Prostate gland (tissue), 2 donors: ENCODE results near the gene PRDM16. TPM values are rescaled to one million over a fixed set of nuclear protein-coding genes. Genes with fewer than 3 reads are reported as not detected.

ENCODE experiments used
- DNase-seq: peaks from one replicate; pipeline ENCODE4 v3.0.0-alpha.2; 2019; ENCODE audit warnings: low spot score
- H3K27ac ChIP-seq, 2 donors: fragments of 200-600 bp; sonication (generic); 2 replicates each; pipeline ENCODE4 v1.5.1; 2017 to 2019
- H3K27me3 ChIP-seq: fragments of 200-600 bp; sonication (generic); replicated peaks from 2 replicates; pipeline ENCODE4 v1.5.1; 2019; ENCODE audit not compliant: insufficient read depth
- H3K36me3 ChIP-seq, 2 donors: fragments of 200-600 bp; sonication (generic); 1 replicate in 1 of 2; 2 replicates in 1 of 2; pipeline versions ENCODE4 v1.5.1 to v1.8.1; 2017 to 2019
- H3K4me1 ChIP-seq: fragments of 200-600 bp; sonication (generic); replicated peaks from 2 replicates; pipeline ENCODE4 v1.5.1; 2019
- H3K4me3 ChIP-seq, 2 donors: fragments of 200-600 bp; sonication (generic); 2 replicates each; pipeline ENCODE4 v1.5.1; 2017 to 2019
- H3K9me3 ChIP-seq: fragments of 200-600 bp; sonication (generic); 2 replicates; pipeline ENCODE4 v1.5.1; 2017
- POLR2A ChIP-seq: fragments of 450-650 bp; IDR thresholded peaks from one replicate; pipeline ENCODE4 v1.6.1; 2016; ENCODE audit warnings: antibody characterized with exemption, mild to moderate bottlenecking
- POLR2AphosphoS5 ChIP-seq: sonication (generic); formaldehyde crosslinking; IDR thresholded peaks from one replicate; pipeline ENCODE4 v1.6.1; 2017; ENCODE audit warnings: antibody characterized with exemption
- WGBS: methylation state at CpG from one replicate; pipeline ENCODE4 v1.1.5; 2018; 5-methylcytosine and 5-hydroxymethylcytosine counted together
- intact Hi-C: fragments of 100-400 bp; cut with DNase I; formaldehyde crosslinking; loops from one replicate; pipeline ENCODE4 v1.14.2; 2022
- total RNA-seq, 2 donors: library from RNA; depleted of rRNA; stranded (reverse); fragments of >200 nt; gene quantifications; one replicate each; pipeline ENCODE4 v1.1.0, GENCODE V29; 2016
- TF ChIP-seq, protein P1 (sequence below), 4 experiments: fragments of 200-600 bp in 2 of 4; fragments of 450-650 bp in 2 of 4; sonication (generic) in 2 of 4; IDR thresholded peaks; 1 replicate in 3 of 4; 2 replicates in 1 of 4; pipeline ENCODE4 v1.5.1; 2016 to 2019; ENCODE audit warnings: antibody characterized with exemption in 4 of 4, mild to moderate bottlenecking in 2 of 4, moderate library complexity in 2 of 4

The PRDM16 gene
- total RNA-seq, 2 donors from 2014 or later: 0.23 to 6.5 TPM

DNA sequence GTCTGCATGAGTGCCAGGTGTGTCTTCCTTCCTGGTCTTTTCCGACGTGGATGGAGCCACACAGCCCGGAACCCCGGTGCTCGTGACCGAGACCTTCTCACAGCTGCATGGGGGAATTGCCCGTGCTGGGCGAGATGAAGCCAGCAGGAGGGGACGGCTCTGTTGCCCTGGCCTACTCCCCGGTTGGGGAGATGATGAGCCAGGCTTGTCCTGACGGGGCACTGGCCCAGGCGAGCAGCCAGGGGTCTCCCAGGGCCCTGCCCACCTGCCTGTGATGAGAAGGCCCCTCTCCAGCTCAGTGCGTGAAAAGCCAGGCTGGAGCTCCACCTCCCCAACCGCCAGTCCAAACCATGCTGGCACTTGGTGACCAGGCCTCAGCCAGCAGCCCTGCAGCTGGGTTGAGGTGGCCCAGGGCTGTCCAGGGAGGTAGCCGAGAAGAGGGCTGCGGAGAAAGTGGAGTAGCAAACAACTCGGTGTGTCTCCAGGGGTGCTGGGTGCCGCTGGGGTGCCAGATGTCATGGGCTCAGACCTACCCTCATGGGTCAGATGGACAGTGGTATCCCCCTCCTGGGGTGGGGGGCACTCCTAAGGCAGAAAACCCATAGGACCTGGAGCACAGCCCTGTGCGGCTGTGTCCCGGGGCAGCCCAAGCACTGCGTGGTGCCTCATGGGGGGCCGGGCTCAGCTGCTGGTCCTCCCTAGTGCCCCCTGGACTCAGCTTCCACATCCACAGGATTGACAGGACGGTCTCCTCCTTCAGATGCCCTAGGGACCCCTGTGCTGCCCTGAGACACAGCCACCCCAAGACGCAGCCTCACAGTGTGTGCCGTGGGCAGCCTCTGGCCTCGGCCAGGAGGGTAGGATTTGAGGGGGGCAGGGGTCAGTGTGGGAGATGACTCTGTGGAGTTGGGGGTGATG, 26.1 kb downstream of the PRDM16 start:
- no peak overlapping the region for H3K27ac ChIP-seq
- no peaks in the 10 kb centered on the region for H3K9me3 ChIP-seq
- intact Hi-C loops: no loop called here
- no peak overlapping the region for H3K4me3 ChIP-seq
- H3K4me1 ChIP-seq: no peaks in the 10 kb centered on the region
- 89% methylated on average over 14 of the region's 26 CpGs for whole genome bisulfite sequencing
- no peaks in the 10 kb centered on the region for H3K36me3 ChIP-seq
- TF ChIP-seq POLR2AphosphoS5 (no peak), POLR2A (no peak)
- TF ChIP-seq, protein P1, sequence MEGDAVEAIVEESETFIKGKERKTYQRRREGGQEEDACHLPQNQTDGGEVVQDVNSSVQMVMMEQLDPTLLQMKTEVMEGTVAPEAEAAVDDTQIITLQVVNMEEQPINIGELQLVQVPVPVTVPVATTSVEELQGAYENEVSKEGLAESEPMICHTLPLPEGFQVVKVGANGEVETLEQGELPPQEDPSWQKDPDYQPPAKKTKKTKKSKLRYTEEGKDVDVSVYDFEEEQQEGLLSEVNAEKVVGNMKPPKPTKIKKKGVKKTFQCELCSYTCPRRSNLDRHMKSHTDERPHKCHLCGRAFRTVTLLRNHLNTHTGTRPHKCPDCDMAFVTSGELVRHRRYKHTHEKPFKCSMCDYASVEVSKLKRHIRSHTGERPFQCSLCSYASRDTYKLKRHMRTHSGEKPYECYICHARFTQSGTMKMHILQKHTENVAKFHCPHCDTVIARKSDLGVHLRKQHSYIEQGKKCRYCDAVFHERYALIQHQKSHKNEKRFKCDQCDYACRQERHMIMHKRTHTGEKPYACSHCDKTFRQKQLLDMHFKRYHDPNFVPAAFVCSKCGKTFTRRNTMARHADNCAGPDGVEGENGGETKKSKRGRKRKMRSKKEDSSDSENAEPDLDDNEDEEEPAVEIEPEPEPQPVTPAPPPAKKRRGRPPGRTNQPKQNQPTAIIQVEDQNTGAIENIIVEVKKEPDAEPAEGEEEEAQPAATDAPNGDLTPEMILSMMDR (IDR thresholded peaks at IDR 0.05): no peak
- no peak for DNase-seq
- peaks cover 6% of the 10 kb centered on the region for H3K27me3 ChIP-seq

DNA sequence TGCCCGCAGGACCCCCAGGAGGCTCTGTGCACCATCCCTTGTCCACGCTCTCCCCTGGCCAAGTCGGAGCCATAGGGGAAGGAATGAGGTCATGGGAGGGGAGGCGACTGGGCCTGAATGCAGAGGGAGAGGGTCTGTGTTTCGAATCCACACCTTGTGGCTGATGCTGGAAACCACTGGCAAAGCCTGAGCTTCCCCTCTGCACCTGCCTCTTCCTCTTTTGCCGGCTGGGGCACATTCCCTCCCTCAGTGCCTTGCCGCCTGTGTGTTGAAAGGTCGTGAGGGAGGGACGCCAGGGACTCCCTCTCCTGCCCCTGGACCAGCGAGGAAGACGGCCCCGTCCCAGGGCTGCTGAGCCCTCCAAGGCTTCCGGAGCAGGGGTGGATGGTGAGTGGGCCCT, 27.3 kb downstream of the PRDM16 start:
- intact Hi-C loops: no loop called here
- H3K27me3 ChIP-seq: peaks cover 6% of the 10 kb centered on the region
- WGBS: 77% methylated on average over 13 of the region's 13 CpGs
- no peak overlapping the region for H3K4me3 ChIP-seq
- H3K27ac ChIP-seq: no peak overlapping the region
- H3K9me3 ChIP-seq: no peaks in the 10 kb centered on the region
- TF ChIP-seq POLR2AphosphoS5 (no peak), POLR2A (no peak)
- TF ChIP-seq, protein P1 (IDR thresholded peaks at IDR 0.05): no peak
- H3K36me3 ChIP-seq: no peaks in the 10 kb centered on the region
- no peaks in the 10 kb centered on the region for H3K4me1 ChIP-seq
- no peak for DNase-seq

DNA sequence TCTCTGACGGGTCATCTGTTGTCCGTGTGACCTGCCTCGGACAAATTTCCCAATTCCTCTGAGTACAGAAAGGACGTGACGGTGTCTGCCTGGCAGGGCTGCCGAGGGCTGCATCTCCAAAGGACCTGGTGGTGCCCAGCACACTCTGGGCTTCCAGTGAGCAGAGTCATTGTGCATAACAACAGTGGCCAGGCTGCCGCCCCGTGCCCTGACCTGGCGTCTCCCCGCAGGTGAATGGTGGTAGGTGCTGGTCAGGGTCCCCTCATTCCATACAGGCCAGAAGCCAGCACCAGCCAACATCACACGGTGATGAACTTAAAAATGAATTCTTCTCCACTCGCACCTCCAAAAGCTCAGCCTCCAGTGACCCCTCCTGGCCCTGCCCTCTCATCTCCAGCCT, 28.2 kb downstream of the PRDM16 start:
- Histone ChIP-seq H3K36me3 (no peaks in the 10 kb centered on the region), H3K4me1 (no peaks in the 10 kb centered on the region), H3K9me3 (no peaks in the 10 kb centered on the region), H3K27ac (no peak overlapping the region), H3K4me3 (no peak overlapping the region), H3K27me3 (peaks cover 6% of the 10 kb centered on the region)
- intact Hi-C loops: no loop called here
- no peak for DNase-seq
- TF ChIP-seq POLR2A (no peak), POLR2AphosphoS5 (no peak)
- TF ChIP-seq, protein P1 (IDR thresholded peaks at IDR 0.05): no peak
- 91% methylated on average over 12 of the region's 12 CpGs for WGBS

DNA sequence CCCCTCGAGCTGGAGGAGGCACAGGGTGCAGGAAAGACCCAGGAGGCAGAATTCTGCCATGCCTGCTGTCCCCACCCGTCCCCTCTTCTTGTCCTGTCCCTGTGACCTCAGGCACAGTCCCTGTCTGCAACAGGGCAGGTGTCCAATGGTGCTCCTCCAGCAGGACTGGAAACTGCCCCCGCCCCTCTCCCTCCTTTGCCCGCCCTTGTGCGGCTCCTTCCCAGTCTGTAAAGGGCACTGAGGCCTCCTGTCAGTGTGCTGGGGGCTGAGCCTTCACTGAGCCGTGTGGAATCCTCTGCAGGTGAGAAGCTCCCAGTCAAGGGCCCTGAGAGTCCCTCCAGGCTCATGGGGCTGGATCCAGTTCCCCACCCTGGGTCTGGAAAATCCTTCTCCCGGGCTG, 28.9 kb downstream of the PRDM16 start:
- DNase-seq: no peak
- H3K4me1 ChIP-seq: no peaks in the 10 kb centered on the region
- no peaks in the 10 kb centered on the region for H3K9me3 ChIP-seq
- no peaks in the 10 kb centered on the region for H3K36me3 ChIP-seq
- WGBS: 89% methylated on average over 6 of the region's 7 CpGs
- TF ChIP-seq POLR2AphosphoS5 (no peak), POLR2A (no peak)
- TF ChIP-seq, protein P1 (IDR thresholded peaks at IDR 0.05): no peak
- peaks cover 6% of the 10 kb centered on the region for H3K27me3 ChIP-seq
- H3K27ac ChIP-seq: no peak overlapping the region
- no peak overlapping the region for H3K4me3 ChIP-seq
- intact Hi-C loops: no loop called here

DNA sequence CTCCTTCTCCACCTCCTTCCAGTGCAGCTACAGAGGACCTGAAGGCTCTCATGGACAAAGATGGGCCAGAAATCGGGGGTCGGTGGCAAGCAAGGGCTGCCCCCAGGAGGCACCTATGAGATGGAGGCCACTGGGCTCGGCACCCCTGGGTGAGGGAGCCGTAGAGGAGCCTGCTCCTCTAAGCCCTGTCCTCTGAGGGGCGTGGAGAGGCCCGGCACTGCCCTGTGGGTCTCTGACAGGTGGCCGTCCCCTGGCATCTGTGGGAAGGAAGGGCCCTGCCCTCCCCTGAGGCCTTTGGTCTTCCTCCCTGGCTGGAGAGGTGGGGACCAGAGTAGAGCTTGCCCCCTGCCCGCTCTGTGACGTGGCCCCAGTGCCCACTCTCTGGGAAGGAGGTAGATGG, 30.9 kb downstream of the PRDM16 start:
- WGBS: 87% methylated on average over 9 of the region's 9 CpGs
- no peak for DNase-seq
- peaks cover 6% of the 10 kb centered on the region for H3K27me3 ChIP-seq
- no peak overlapping the region for H3K27ac ChIP-seq
- no peaks in the 10 kb centered on the region for H3K9me3 ChIP-seq
- TF ChIP-seq POLR2A (no peak), POLR2AphosphoS5 (no peak)
- TF ChIP-seq, protein P1 (IDR thresholded peaks at IDR 0.05): no peak
- intact Hi-C loops: no loop called here
- H3K4me1 ChIP-seq: no peaks in the 10 kb centered on the region
- H3K4me3 ChIP-seq: no peak overlapping the region
- no peaks in the 10 kb centered on the region for H3K36me3 ChIP-seq
